ENCODE measurements around the gene HOXD8.
A peak's percentile ranks its signal among the peaks of the same experiment; 100 is the strongest.

Gene HOXD8

GRCh38 chr2:176117162-176117822 is 12.2 kb upstream of the HOXD8 start:
- DNase-seq, result no peak

- DNase-seq, result no peak
Observed at GRCh38 chr2:176117823-176118371, 11.6 kb upstream of the HOXD8 start.

GRCh38 chr2:176118601-176119339 is 10.7 kb upstream of the HOXD8 start:
- no peak for DNase-seq

GRCh38 chr2:176120364-176121189 is 8.9 kb upstream of the HOXD8 start:
- no peak for DNase-seq

DNA sequence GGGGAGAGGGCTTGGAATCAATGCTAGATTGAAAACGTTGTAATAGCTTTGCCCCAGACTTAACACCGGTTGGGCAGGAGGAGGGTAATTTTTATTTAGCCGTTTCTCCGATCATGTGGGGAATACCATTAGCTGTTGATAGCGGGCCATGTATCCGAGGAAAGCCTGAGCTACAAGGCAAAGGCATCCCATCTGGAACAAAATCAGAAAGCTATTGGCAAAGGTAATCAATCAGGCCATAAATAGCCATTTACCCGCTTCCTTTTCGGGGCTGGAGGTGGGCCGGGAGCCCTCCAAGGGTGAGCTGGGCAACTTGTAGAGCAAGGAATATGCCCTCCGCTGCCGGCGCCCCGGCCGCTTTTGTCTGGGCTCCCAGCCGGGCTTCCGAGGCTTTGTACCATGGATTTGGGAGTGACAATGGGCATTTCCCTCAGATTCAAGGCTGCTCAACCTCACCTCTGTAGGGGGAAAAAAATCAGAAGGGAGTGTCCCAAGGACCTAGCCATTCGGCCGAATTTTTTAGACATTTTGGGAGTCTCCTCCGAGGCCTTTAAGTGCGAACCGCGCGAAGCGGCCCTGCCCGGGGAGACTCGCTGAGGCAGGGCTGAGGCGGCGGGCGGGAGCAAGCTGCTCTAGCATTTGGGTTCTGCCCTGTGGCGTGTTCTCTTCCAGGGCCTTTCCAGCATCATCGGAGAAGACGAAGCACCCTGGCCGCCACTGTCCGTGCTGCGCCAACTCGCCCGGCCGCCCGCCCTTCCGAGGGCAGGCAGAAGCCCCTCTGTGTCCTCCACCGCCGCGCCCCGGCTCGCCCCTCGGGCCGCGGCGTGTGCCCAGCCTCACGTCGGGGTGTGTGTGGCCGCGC is 8.1 kb upstream of the HOXD8 start:
- DNase-seq, result no peak

GRCh38 chr2:176122052-176122682 is 7.3 kb upstream of the HOXD8 start:
- DNase-seq, result no peak

DNA sequence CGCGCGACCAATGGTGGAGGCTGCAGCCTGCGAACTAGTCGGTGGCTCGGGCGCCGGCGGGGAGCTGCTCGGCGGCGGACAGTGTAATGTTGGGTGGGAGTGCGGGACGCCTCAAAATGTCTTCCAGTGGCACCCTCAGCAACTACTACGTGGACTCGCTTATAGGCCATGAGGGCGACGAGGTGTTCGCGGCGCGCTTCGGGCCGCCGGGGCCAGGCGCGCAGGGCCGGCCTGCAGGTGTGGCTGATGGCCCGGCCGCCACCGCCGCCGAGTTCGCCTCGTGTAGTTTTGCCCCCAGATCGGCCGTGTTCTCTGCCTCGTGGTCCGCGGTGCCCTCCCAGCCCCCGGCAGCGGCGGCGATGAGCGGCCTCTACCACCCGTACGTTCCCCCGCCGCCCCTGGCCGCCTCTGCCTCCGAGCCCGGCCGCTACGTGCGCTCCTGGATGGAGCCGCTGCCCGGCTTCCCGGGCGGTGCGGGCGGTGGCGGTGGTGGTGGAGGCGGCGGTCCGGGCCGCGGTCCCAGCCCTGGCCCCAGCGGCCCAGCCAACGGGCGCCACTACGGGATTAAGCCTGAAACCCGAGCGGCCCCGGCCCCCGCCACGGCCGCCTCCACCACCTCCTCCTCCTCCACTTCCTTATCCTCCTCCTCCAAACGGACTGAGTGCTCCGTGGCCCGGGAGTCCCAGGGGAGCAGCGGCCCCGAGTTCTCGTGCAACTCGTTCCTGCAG is 6.7 kb upstream of the HOXD8 start, which contains the start of gene HOXD9:
Gene HOXD9 (plus strand): TSS at position 37 of the 728 bp plus-strand sequence. CDS start 50 bp downstream, at position 87.
- no peak for DNase-seq

DNA sequence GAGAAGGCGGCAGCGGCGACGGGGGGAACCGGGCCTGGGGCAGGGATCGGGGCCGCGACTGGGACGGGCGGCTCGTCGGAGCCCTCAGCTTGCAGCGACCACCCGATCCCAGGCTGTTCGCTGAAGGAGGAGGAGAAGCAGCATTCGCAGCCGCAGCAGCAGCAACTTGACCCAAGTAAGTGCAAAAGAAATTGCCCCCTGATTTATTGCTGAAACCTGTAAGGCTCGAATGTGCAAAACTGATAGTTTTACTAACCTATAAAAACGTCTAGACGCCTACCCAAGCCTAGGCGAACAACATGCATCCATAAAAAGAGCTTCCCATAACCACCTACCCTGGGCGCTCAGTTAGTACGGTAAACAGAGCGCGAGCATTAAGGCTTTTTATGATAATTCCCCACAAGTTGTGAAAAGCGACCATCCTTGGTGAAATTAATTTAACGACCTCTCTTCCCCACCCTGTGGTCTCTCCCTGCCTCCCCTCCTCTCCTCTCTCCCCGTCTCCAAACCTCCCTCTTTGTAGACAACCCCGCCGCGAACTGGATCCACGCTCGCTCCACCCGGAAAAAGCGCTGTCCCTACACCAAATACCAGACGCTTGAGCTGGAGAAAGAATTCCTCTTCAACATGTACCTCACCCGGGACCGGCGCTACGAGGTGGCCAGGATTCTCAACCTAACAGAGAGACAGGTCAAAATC is 5.9 kb upstream of the HOXD8 start:
- DNase-seq, result no peak

GRCh38 chr2:176124110-176124946 is 5.2 kb upstream of the HOXD8 start:
- DNase-seq, result no peak

- no peak for DNase-seq
Observed at GRCh38 chr2:176124947-176125771, 4.3 kb upstream of the HOXD8 start.

- DNase-seq, result no peak
Observed at GRCh38 chr2:176125772-176126054, 3.8 kb upstream of the HOXD8 start.

DNA sequence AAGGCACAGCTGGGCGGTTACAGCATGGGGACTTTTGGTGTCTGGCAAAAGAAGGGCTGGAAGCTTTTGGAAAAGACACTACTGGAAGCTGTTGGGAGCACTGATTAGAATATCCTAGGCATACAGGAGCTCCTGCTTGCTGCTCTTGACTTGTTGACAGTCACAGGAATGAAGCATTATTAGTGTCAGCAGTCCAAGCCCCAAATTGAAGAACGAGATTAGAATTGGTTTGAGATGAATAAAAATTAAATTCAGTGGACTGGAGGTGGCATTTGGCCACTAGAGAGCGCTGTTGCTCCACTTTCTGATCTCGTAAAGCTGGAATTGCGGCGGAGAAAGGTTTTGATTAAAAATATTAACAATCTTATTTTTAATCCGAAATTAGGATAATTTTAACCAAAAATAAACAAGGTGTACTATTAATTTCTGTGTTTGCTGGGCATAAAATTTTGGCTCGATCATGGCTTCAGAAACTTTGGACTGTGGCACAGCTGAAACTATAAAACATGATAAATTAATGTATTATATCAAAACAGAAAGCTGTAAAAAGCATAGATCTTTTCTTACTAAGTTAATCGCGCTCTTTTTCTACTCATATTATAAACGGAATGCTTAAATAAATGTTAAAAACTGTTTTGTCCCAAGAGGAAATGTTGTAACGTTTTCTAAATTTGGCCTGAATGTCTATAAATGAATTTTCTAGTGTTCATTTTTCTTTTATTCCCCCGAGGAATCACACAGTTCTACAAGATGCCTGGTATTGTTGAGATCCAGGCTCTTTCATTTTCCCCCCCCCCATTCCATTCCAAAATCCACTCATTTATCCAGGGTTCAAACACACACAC is 2.4 kb upstream of the HOXD8 start:
- peak; percentile 57 for DNase-seq

DNA sequence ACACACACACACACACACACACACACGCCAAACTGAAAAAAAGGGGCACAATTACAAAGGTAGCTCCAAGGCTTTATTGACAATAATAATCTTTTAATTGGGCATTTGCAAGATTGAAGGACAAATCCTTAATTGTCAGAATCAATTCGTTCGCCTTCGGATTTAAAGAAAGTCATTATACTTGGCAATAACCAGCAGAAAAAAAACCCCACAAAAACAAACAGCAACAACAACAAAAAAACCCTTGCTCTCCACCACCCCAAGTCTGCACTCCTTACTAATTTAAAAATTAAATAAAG is 1.8 kb upstream of the HOXD8 start:
- DNase-seq, result no peak

DNA sequence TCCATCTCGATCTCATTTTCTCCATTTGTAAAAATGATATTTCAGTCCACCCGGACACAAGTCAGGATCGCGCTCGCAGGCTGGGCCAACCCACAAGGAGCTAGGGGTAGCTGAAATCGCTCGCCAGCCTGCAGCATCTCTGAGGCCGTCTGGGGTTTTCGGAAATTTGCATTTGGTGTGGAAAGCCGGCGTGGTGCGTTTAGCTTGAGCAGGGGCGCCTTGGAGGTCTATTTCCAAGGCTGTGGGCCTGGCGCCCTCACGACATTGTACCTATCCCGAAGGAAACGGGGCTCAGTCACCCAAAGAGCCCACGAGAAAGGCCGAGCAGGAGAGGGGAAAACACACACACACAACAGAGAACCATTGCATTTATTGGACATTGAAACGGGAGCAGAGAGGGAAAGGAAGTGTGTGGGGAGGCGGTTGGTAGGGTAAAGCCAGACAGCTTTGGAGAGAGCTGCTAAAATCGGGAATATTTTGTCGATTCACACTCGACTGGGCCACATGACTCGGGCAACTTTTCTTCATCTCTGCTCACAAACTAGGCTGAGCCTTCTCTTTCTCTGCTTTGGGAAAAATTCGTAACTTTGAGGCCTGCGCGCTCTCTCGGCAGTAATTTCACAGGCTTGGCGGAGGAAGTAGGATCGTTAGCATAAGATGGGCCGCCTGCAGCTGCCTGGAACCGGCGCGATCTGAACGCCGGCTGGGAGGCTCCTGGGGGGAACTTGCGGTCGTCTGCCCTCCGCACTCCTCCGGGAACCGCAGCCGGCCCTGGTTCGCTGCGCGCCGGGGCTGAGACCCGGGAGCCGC is 1.1 kb upstream of the HOXD8 start:
- DNase-seq, result no peak

DNA sequence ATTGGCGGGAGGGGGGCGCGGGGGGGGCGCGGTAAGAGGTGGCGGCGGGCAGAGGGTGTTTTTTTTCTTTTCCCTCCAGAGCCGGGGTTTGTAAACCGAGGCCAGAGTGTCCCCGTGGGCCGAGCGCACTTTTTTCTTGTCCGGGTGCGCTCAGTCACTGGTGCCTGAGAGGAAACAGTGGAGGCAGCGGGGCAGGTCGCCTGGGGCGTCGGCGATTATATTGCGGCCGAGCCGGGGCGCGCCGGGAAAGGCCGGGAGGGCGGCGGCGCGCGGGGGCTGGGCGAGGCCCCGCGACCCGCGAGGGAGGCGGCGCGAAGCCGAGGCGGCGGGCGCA is 275 bp downstream of the HOXD8 start:
- no peak for DNase-seq

DNA sequence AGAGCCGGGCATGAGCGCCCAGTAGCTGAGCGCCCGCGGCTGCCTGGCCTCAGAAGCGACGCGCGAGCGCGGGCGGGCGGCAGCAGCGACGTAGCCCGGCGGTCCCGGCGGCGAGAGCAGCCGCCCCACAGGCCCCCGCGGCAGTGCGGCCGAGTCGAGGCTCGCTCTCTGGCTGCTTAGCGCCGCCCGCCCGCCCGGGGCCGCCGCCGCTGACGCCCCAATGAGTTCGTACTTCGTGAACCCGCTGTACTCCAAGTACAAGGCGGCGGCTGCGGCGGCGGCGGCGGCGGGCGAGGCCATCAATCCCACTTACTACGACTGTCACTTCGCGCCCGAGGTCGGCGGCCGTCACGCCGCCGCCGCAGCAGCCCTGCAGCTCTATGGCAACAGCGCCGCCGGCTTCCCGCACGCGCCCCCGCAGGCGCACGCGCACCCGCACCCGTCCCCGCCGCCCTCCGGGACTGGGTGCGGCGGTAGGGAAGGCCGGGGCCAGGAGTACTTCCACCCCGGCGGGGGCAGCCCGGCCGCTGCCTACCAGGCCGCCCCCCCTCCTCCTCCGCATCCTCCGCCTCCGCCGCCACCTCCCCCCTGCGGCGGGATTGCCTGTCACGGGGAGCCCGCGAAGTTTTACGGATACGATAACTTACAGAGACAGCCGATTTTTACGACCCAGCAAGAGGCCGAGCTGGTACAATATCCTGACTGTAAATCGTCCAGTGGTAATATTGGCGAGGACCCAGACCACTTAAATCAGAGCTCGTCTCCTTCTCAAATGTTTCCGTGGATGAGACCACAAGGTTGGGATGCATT is 847 bp downstream of the HOXD8 start:
- DNase-seq, result peak; percentile 65

Measured in NCI-H2171 treated with DMSO at 0.1 percent for 48 hours (cell line).